GM12872 (cell line): Measurements from ENCODE around the gene MAPK1.

ENCODE experiments used
- CTCF ChIP-seq: IDR thresholded peaks from 3 replicates; pipeline ENCODE4 v1.5.1; 2011; ENCODE audit warnings: low read depth, mild to moderate bottlenecking, low read length, moderate library complexity; ENCODE audit not compliant: insufficient read depth

MAPK1 gene

GRCh38 chr22:21752276-21752675, 115.2 kb downstream of the MAPK1 start:
- no peak for TF ChIP-seq CTCF

- TF ChIP-seq CTCF = no peak
Observed at GRCh38 chr22:21745948-21746347, 121.5 kb downstream of the MAPK1 start.

- no peak for TF ChIP-seq CTCF
Observed at GRCh38 chr22:21741790-21742189, 125.7 kb downstream of the MAPK1 start.

GRCh38 chr22:21741059-21741458, 126.4 kb downstream of the MAPK1 start:
- TF ChIP-seq CTCF = no peak

GRCh38 chr22:21739828-21740377, 127.5 kb downstream of the MAPK1 start:
- TF ChIP-seq CTCF = no peak

- no peak for TF ChIP-seq CTCF
Observed at GRCh38 chr22:21738966-21739365, 128.5 kb downstream of the MAPK1 start.

GRCh38 chr22:21738081-21738480, 129.4 kb downstream of the MAPK1 start:
- TF ChIP-seq CTCF = no peak
